CD4-positive, CD25-positive, alpha-beta regulatory T cell (primary cell): ENCODE measurements around the gene ARHGAP30. TPM values are rescaled to one million over a fixed set of nuclear protein-coding genes. Genes with fewer than 3 reads are reported as not detected.
"Not testable (repeated sequence)": the region's sequence is repeated elsewhere in the genome, so short reads cannot be mapped to it uniquely, and the experiment has no call there.

Experiments
- ATAC-seq, 2 donors: fragments of 150-1000 bp; cut with Tn5 transposase; one replicate each; pipeline ENCODE4 v1.10.0; 2021; ENCODE audit warnings: low read depth in 2 of 2, moderate number of reproducible peaks in 2 of 2, moderate library complexity in 1 of 2
- DNase-seq, 3 donors: peaks; one replicate each; pipeline versions ENCODE4 v3.0.0 to v3.0.0-alpha.2; 2012 to 2022; ENCODE audit warnings: mixed read lengths in 1 of 3
- H3K27ac ChIP-seq: one replicate; pipeline ENCODE4 v1.7.0; 2013; ENCODE audit warnings: mild to moderate bottlenecking, low read length; ENCODE audit not compliant: insufficient read depth, poor library complexity, severe bottlenecking
- H3K27me3 ChIP-seq: one replicate; pipeline ENCODE4 v1.7.0; 2013; ENCODE audit warnings: low read length; ENCODE audit not compliant: control insufficient read depth, insufficient read depth
- H3K36me3 ChIP-seq: one replicate; pipeline ENCODE4 v1.7.0; 2013; ENCODE audit warnings: mild to moderate bottlenecking, low read length, moderate library complexity; ENCODE audit not compliant: control insufficient read depth, insufficient read depth
- H3K4me1 ChIP-seq: 2 replicates; pipeline ENCODE4 v1.7.0; 2013; ENCODE audit warnings: mild to moderate bottlenecking, low read length; ENCODE audit not compliant: insufficient read depth, control insufficient read depth, poor library complexity, severe bottlenecking
- H3K4me3 ChIP-seq: one replicate; pipeline ENCODE4 v1.7.0; 2013; ENCODE audit warnings: low read depth, mild to moderate bottlenecking, low read length, moderate library complexity
- H3K9me3 ChIP-seq, 2 experiments: 1 replicate in 1 of 2; 2 replicates in 1 of 2; pipeline ENCODE4 v1.7.0; 2013; ENCODE audit warnings: low read length in 2 of 2, mild to moderate bottlenecking in 1 of 2, moderate library complexity in 1 of 2; ENCODE audit not compliant: control insufficient read depth in 2 of 2
- H3K27ac Mint-ChIP-seq, 3 donors: one replicate each; pipeline ENCODE4 v1.8.0; 2020 to 2022; ENCODE audit warnings: mild to moderate bottlenecking in 3 of 3, mixed read lengths in 3 of 3, moderate library complexity in 2 of 3
- H3K27me3 Mint-ChIP-seq: one replicate; pipeline ENCODE4 v1.8.0; 2022; ENCODE audit warnings: mild to moderate bottlenecking, mixed read lengths
- H3K36me3 Mint-ChIP-seq: one replicate; pipeline ENCODE4 v1.8.0; 2020; ENCODE audit warnings: mixed read lengths
- H3K4me1 Mint-ChIP-seq, 4 donors: one replicate each; pipeline ENCODE4 v1.8.0; 2020 to 2022; ENCODE audit warnings: mixed read lengths in 4 of 4, mild to moderate bottlenecking in 1 of 4
- H3K4me3 Mint-ChIP-seq, 4 donors: one replicate each; pipeline ENCODE4 v1.8.0; 2020 to 2022; ENCODE audit warnings: mild to moderate bottlenecking in 4 of 4, mixed read lengths in 4 of 4, moderate library complexity in 3 of 4
- H3K9me3 Mint-ChIP-seq, 7 donors: one replicate each; pipeline ENCODE4 v1.8.0; 2020 to 2022; ENCODE audit warnings: mixed read lengths in 7 of 7, mild to moderate bottlenecking in 3 of 7, moderate library complexity in 2 of 7
- polyA plus RNA-seq, 4 donors: library from polyadenylated mRNA; unstranded; fragments of 300-500 nt; fragmentation: Illumina TruSeq; gene quantifications; one replicate each; pipeline ENCODE4 v1.2.3, GENCODE V29; 2021
- total RNA-seq: library from RNA; stranded (reverse); gene quantifications from one replicate; pipeline ENCODE4 v1.2.3, GENCODE V29; 2022

The ARHGAP30 gene
- total and polyA plus RNA-seq, 5 donors from 2014 or later: 144 to 204 (median 152) TPM

GRCh38 chr1:161065681-161066080 is 4.0 kb downstream of the ARHGAP30 start:
- H3K27me3 ChIP-seq, H3K9me3 Mint-ChIP-seq, H3K9me3 ChIP-seq, ATAC-seq, H3K27me3 Mint-ChIP-seq, DNase-seq: not testable (repeated sequence)
- Mint-ChIP-seq H3K4me3 (peak overlapping the region; percentile 95 to 100 (median 98)), H3K36me3 (peaks cover 35% of the 10 kb centered on the region), H3K27ac (peak overlapping the region in 2 of 3 donors; percentile 66 to 97), H3K4me1 (peaks cover 28 to 80% (median 46%) of the 10 kb centered on the region in 4 donors)
- peaks cover 35% of the 10 kb centered on the region for H3K36me3 ChIP-seq
- H3K4me1 ChIP-seq: peaks cover 88% of the 10 kb centered on the region
- H3K27ac ChIP-seq: peak overlapping the region; percentile 29
- peak overlapping the region; percentile 86 for H3K4me3 ChIP-seq

GRCh38 chr1:161063936-161064335 is 5.8 kb downstream of the ARHGAP30 start:
- Histone ChIP-seq H3K4me1 (peaks cover 81% of the 10 kb centered on the region), H3K4me3 (peak overlapping the region; percentile 78), H3K27ac (peak overlapping the region; percentile 29), H3K36me3 (peaks cover 50% of the 10 kb centered on the region)
- DNase-seq, H3K9me3 Mint-ChIP-seq, H3K27me3 Mint-ChIP-seq, H3K9me3 ChIP-seq, H3K27me3 ChIP-seq, ATAC-seq: not testable (repeated sequence)
- Mint-ChIP-seq H3K4me3 (peak overlapping the region; percentile 88 to 98 (median 96)), H3K27ac (peak overlapping the region; percentile 85 to 90 (median 89)), H3K4me1 (peaks cover 28 to 87% (median 52%) of the 10 kb centered on the region in 4 donors), H3K36me3 (peaks cover 45% of the 10 kb centered on the region)

- Mint-ChIP-seq H3K36me3 (peaks cover 36% of the 10 kb centered on the region), H3K4me1 (peaks cover 27 to 82% (median 48%) of the 10 kb centered on the region in 4 donors), H3K27me3 (no peaks in the 10 kb centered on the region), H3K27ac (peak overlapping the region; percentile 80 to 99 (median 82)), H3K9me3 (no peaks in the 10 kb centered on the region), H3K4me3 (peak overlapping the region in 2 of 4 donors; percentile 47 to 86)
- H3K36me3 ChIP-seq: peaks cover 62% of the 10 kb centered on the region
- ATAC-seq: no peak
- no peaks in the 10 kb centered on the region for H3K9me3 ChIP-seq
- no peak for DNase-seq
- no peak overlapping the region for H3K4me3 ChIP-seq
- H3K27me3 ChIP-seq: no peaks in the 10 kb centered on the region
- no peak overlapping the region for H3K27ac ChIP-seq
- H3K4me1 ChIP-seq: peaks cover 65% of the 10 kb centered on the region
Observed at GRCh38 chr1:161061419-161061818, 8.3 kb downstream of the ARHGAP30 start.

- Histone ChIP-seq H3K27ac (peak overlapping the region; percentile 51), H3K27me3 (no peaks in the 10 kb centered on the region), H3K36me3 (peaks cover 70% of the 10 kb centered on the region), H3K9me3 (no peaks in the 10 kb centered on the region), H3K4me3 (no peak overlapping the region), H3K4me1 (peaks cover 48% of the 10 kb centered on the region)
- H3K36me3 Mint-ChIP-seq: peaks cover 38% of the 10 kb centered on the region
- H3K27me3 Mint-ChIP-seq: no peaks in the 10 kb centered on the region
- ATAC-seq (no peak), DNase-seq (no peak)
- no peaks in the 10 kb centered on the region for H3K9me3 Mint-ChIP-seq
- peaks cover 23 to 70% (median 46%) of the 10 kb centered on the region in 4 donors for H3K4me1 Mint-ChIP-seq
- peak overlapping the region; percentile 71 to 82 (median 80) for H3K27ac Mint-ChIP-seq
- H3K4me3 Mint-ChIP-seq: peak overlapping the region in 2 of 4 donors; percentile 35 to 84
Observed at GRCh38 chr1:161059293-161059692, 10.4 kb downstream of the ARHGAP30 start.

GRCh38 chr1:161054805-161055204 is 14.9 kb downstream of the ARHGAP30 start:
- H3K4me3 Mint-ChIP-seq: no peak overlapping the region
- H3K36me3 Mint-ChIP-seq: peaks cover 37% of the 10 kb centered on the region
- ATAC-seq (no peak), DNase-seq (no peak)
- H3K4me1 Mint-ChIP-seq: peaks cover 5 to 36% (median 23%) of the 10 kb centered on the region in 4 donors
- Histone ChIP-seq H3K4me3 (no peak overlapping the region), H3K27ac (no peak overlapping the region), H3K27me3 (no peaks in the 10 kb centered on the region), H3K4me1 (peaks cover 10% of the 10 kb centered on the region), H3K9me3 (no peaks in the 10 kb centered on the region), H3K36me3 (peaks cover 85% of the 10 kb centered on the region)
- H3K27ac Mint-ChIP-seq: no peak overlapping the region
- no peaks in the 10 kb centered on the region for H3K27me3 Mint-ChIP-seq
- H3K9me3 Mint-ChIP-seq: no peaks in the 10 kb centered on the region

- Mint-ChIP-seq H3K27me3 (no peaks in the 10 kb centered on the region), H3K4me1 (peaks cover 5 to 30% (median 19%) of the 10 kb centered on the region in 4 donors), H3K9me3 (no peaks in the 10 kb centered on the region), H3K36me3 (peaks cover 34% of the 10 kb centered on the region), H3K27ac (peak overlapping the region in 2 of 3 donors; percentile 66 to 81), H3K4me3 (no peak overlapping the region)
- Histone ChIP-seq H3K27ac (no peak overlapping the region), H3K9me3 (no peaks in the 10 kb centered on the region), H3K27me3 (no peaks in the 10 kb centered on the region), H3K4me3 (no peak overlapping the region), H3K36me3 (peaks cover 85% of the 10 kb centered on the region), H3K4me1 (peaks cover 4% of the 10 kb centered on the region)
- ATAC-seq (no peak), DNase-seq (no peak)
Observed at GRCh38 chr1:161054232-161054631, 15.5 kb downstream of the ARHGAP30 start.

- peaks cover 41% of the 10 kb centered on the region for H3K36me3 Mint-ChIP-seq
- ATAC-seq: no peak
- no peak for DNase-seq
- Histone ChIP-seq H3K9me3 (no peaks in the 10 kb centered on the region), H3K27me3 (no peaks in the 10 kb centered on the region), H3K27ac (no peak overlapping the region), H3K36me3 (peaks cover 93% of the 10 kb centered on the region), H3K4me3 (no peak overlapping the region), H3K4me1 (peaks cover 4% of the 10 kb centered on the region)
- peaks cover 5 to 37% (median 24%) of the 10 kb centered on the region in 4 donors for H3K4me1 Mint-ChIP-seq
- H3K27ac Mint-ChIP-seq: peak overlapping the region in 2 of 3 donors; percentile 26 to 68
- H3K4me3 Mint-ChIP-seq: no peak overlapping the region
- no peaks in the 10 kb centered on the region for H3K9me3 Mint-ChIP-seq
- H3K27me3 Mint-ChIP-seq: no peaks in the 10 kb centered on the region
Observed at GRCh38 chr1:161052899-161053298, 16.8 kb downstream of the ARHGAP30 start.

- H3K4me3 ChIP-seq: no peak overlapping the region
- H3K27ac ChIP-seq: no peak overlapping the region
- no peak for DNase-seq
- H3K9me3 ChIP-seq: no peaks in the 10 kb centered on the region
- peaks cover 80% of the 10 kb centered on the region for H3K36me3 ChIP-seq
- Mint-ChIP-seq H3K27me3 (no peaks in the 10 kb centered on the region), H3K4me1 (peaks cover 0 to 33% (median 21%) of the 10 kb centered on the region in 4 donors), H3K36me3 (peaks cover 35% of the 10 kb centered on the region), H3K4me3 (no peak overlapping the region), H3K9me3 (peaks cover 0 to 2% (median 0%) of the 10 kb centered on the region in 7 donors), H3K27ac (peak overlapping the region in 1 of 3 donors; percentile 2)
- no peaks in the 10 kb centered on the region for H3K27me3 ChIP-seq
- peaks cover 8% of the 10 kb centered on the region for H3K4me1 ChIP-seq
- ATAC-seq: no peak
Observed at GRCh38 chr1:161051219-161051618, 18.5 kb downstream of the ARHGAP30 start.
